HepG2 (cell line): ENCODE results near the gene SPAG9. TPM values are rescaled to one million over a fixed set of nuclear protein-coding genes. Genes with fewer than 3 reads are reported as not detected.
A peak's percentile ranks its signal among the peaks of the same experiment; 100 is the strongest.

Source experiments
- ATAC-seq: fragments of 200-7000 bp; cut with Tn5 transposase; 3 replicates; pipeline ENCODE4 v1.9.1; 2020; ENCODE audit warnings: mild to moderate bottlenecking, moderate library complexity
- BruUV-seq: library from RNA; stranded (reverse); fragments of 400-500 nt; replicated peaks from 2 replicates; lab custom pipeline; 2021; lab: Mats Ljungman, UMichigan
- CTCF ChIA-PET: fragments of 300-600 bp; formaldehyde crosslinking; extraction: SDS; loops from one replicate; lab custom pipeline; 2021; ENCODE audit warnings: low total read pairs, inconsistent platforms, low intra/inter-chr PET ratio; lab: Yijun Ruan, JAX
- POLR2A ChIA-PET: fragments of 350-600 bp; sonication (Branson Sonifier 250); formaldehyde crosslinking; loops from one replicate; lab custom pipeline; 2020; ENCODE audit warnings: antibody characterized with exemption, inconsistent platforms; lab: Yijun Ruan, JAX
- DNase-seq: peaks from one replicate; pipeline ENCODE4 v3.0.0-alpha.2; 2015; ENCODE audit warnings: low spot score
- FAIRE-seq: peaks from 3 replicates; lab custom pipeline; 2011; peaks lifted over from hg19 to GRCh38; lab: Jason Lieb, UNC
- H2AFZ ChIP-seq: one replicate; pipeline ENCODE4 v1.6.1; 2011; ENCODE audit warnings: low read length, inconsistent platforms
- H3K27ac ChIP-seq: fragments of 300-600 bp; 3 replicates; pipeline ENCODE4 v1.8.0; 2011; ENCODE audit warnings: mixed run types, mild to moderate bottlenecking, mixed read lengths, low read length, inconsistent platforms; ENCODE audit not compliant: insufficient read depth; ENCODE audit errors: extremely low read length
- H3K27me3 ChIP-seq, 2 experiments: fragments of 200-600 bp in 1 of 2; 2 replicates in 1 of 2; 3 replicates in 1 of 2; pipeline versions ENCODE4 v1.6.0 to v1.8.0; 2011; ENCODE audit warnings: low read length in 2 of 2, mild to moderate bottlenecking in 2 of 2, moderate library complexity in 2 of 2, inconsistent platforms in 1 of 2; ENCODE audit not compliant: insufficient read depth in 2 of 2, control insufficient read depth in 1 of 2
- H3K36me3 ChIP-seq, 2 experiments: fragments of 200-600 bp in 1 of 2; replicated peaks in 1 of 2; 2 replicates in 1 of 2; 3 replicates in 1 of 2; pipeline versions ENCODE4 v1.5.1 to v1.8.0; 2011; ENCODE audit warnings: low read length in 2 of 2, inconsistent platforms in 1 of 2; ENCODE audit not compliant: insufficient read depth in 2 of 2, control insufficient read depth in 1 of 2
- H3K4me1 ChIP-seq: 2 replicates; pipeline ENCODE4 v1.5.1; 2012; ENCODE audit warnings: low read length, inconsistent platforms; ENCODE audit not compliant: insufficient read depth
- H3K4me2 ChIP-seq: 2 replicates; pipeline ENCODE4 v1.6.0; 2011; ENCODE audit warnings: low read depth, low read length, inconsistent platforms
- H3K4me3 ChIP-seq, 3 experiments: fragments of 200-600 bp in 1 of 3; sonication (generic), shearing (Covaris generic) in 1 of 3; replicated peaks in 1 of 3; 2 replicates each; pipeline ENCODE4 v1.5.1; 2011 to 2016; ENCODE audit warnings: low read length in 3 of 3, inconsistent platforms in 2 of 3, low read depth in 2 of 3, mild to moderate bottlenecking in 2 of 3, control low read depth in 1 of 3, mixed read lengths in 1 of 3; ENCODE audit not compliant: insufficient read depth in 1 of 3
- H3K79me2 ChIP-seq: one replicate; pipeline ENCODE4 v1.6.1; 2011; ENCODE audit warnings: low read length, inconsistent platforms; ENCODE audit not compliant: insufficient read depth
- H3K9ac ChIP-seq: 2 replicates; pipeline ENCODE4 v1.6.0; 2011; ENCODE audit warnings: mild to moderate bottlenecking, low read depth, low read length, inconsistent platforms; ENCODE audit not compliant: insufficient read depth
- H3K9me3 ChIP-seq: 2 replicates; pipeline ENCODE4 v1.5.1; 2012; ENCODE audit warnings: mild to moderate bottlenecking, low read length
- H4K20me1 ChIP-seq: 2 replicates; pipeline ENCODE4 v1.6.0; 2011; ENCODE audit warnings: inconsistent platforms, mild to moderate bottlenecking, low read length, moderate library complexity; ENCODE audit not compliant: insufficient read depth
- ARID5B ChIP-seq: IDR thresholded peaks from 2 replicates; pipeline ENCODE4 v1.4.0; 2020; ENCODE audit warnings: mild to moderate bottlenecking, missing genetic modification reagents
- CEBPG ChIP-seq: IDR thresholded peaks from 2 replicates; pipeline ENCODE4 v1.6.1; 2016
- CENPBD1 ChIP-seq: sonication (generic); formaldehyde crosslinking; IDR thresholded peaks from 2 replicates; pipeline ENCODE4 v1.8.0; 2022; ENCODE audit warnings: missing genetic modification reagents, low read depth, mild to moderate bottlenecking, borderline replicate concordance
- HHEX ChIP-seq: IDR thresholded peaks from 2 replicates; pipeline ENCODE4 v1.6.1; 2016; ENCODE audit warnings: control low read depth
- HNF1B ChIP-seq: sonication (generic); formaldehyde crosslinking; IDR thresholded peaks from 2 replicates; pipeline ENCODE4 v1.5.1; 2020; ENCODE audit warnings: mild to moderate bottlenecking, moderate library complexity, missing genetic modification reagents
- NR2F2 ChIP-seq: IDR thresholded peaks from 2 replicates; pipeline ENCODE4 v1.6.1; 2012; ENCODE audit warnings: low read depth, inconsistent platforms, borderline replicate concordance
- NR2F6 ChIP-seq, 2 experiments: IDR thresholded peaks; 2 replicates each; pipeline ENCODE4 v1.6.1; 2016; ENCODE audit warnings: antibody characterized with exemption in 1 of 2, mild to moderate bottlenecking in 1 of 2
- TEAD3 ChIP-seq: optimal IDR thresholded peaks from 2 replicates; pipeline ENCODE3; 2016; ENCODE audit warnings: borderline replicate concordance
- THRA ChIP-seq: sonication (generic); formaldehyde crosslinking; IDR thresholded peaks from 2 replicates; pipeline ENCODE4 v1.4.0; 2020; ENCODE audit warnings: missing genetic modification reagents, borderline replicate concordance
- WGBS: methylation state at CpG from one replicate; pipeline ENCODE4 v1.1.6; 2017; ENCODE audit warnings: low lambda C conversion rate; 5-methylcytosine and 5-hydroxymethylcytosine counted together
- in situ Hi-C: cut with HindIII; loops from 2 replicates; pipeline ENCODE4 v1.10.0; 2017; ENCODE audit warnings: low pct_unique_long_range_greater_than_20kb; ENCODE audit not compliant: extremely low pct_ligation_motif_present
- intact Hi-C: fragments of 100-400 bp; cut with micrococcal nuclease; formaldehyde crosslinking; loops from one replicate; pipeline ENCODE4 v1.10.0; 2022; ENCODE audit not compliant: unreplicated experiment
- polyA plus RNA-seq, 8 experiments: library from polyadenylated mRNA; depleted of rRNA in 3 of 8; stranded (reverse) in 7 of 8; unstranded in 1 of 8; fragments of >200 nt; fragmentation: Illumina TruSeq in 4 of 8; extraction: Trizol in 4 of 8; gene quantifications; 2 replicates each; pipeline versions ENCODE4 v1.2.1 to v1.2.3, GENCODE V29; 2011 to 2016; ENCODE audit warnings: low read depth in 4 of 8, missing spikeins in 1 of 8, mixed read lengths in 1 of 8; ENCODE audit not compliant: insufficient read depth in 1 of 8
- total RNA-seq, 5 experiments: library from RNA; depleted of rRNA; stranded (reverse); fragments of >200 nt; fragmentation: Illumina TruSeq; extraction: Trizol; gene quantifications; 2 replicates each; pipeline ENCODE4 v1.2.3, GENCODE V29; 2016; ENCODE audit warnings: low read depth in 1 of 5
- TF ChIP-seq, protein P1 (sequence below): sonication (generic); formaldehyde crosslinking; IDR thresholded peaks from 2 replicates; pipeline ENCODE4 v1.5.0; 2020; ENCODE audit warnings: mild to moderate bottlenecking, missing genetic modification reagents
- TF ChIP-seq, protein P2 (sequence below): sonication (generic); formaldehyde crosslinking; IDR thresholded peaks from 2 replicates; pipeline ENCODE4 v1.5.0; 2020; ENCODE audit warnings: missing genetic modification reagents

The SPAG9 gene
- total and polyA plus RNA-seq, 2 of the 13 experiments (the other 11 are each of a cell fraction or from before 2014, with no cell fraction given), result 43.2 to 78.6 TPM

- H3K4me1 ChIP-seq, result peaks cover 56% of the 10 kb centered on the region
- ATAC-seq (peak; percentile 79), DNase-seq (peak; percentile 86), FAIRE-seq (no peak)
- ChIA-PET CTCF (no interaction called here), POLR2A (interaction anchor here (1.1 kb wide), 1 partner anchor 55 kb away, joined by 3 read pairs; the partner anchor contains the start of gene NME1)
- H3K79me2 ChIP-seq, result peaks cover 79% of the 10 kb centered on the region
- intact Hi-C loops (no loop called here), in situ Hi-C loops (no loop called here)
- peaks cover 3 to 8% of the 10 kb centered on the region in 2 experiments; a peak in 3 of 5 replicates for H3K36me3 ChIP-seq
- peak overlapping the region; percentile 39 for H3K27ac ChIP-seq
- peak overlapping the region; percentile 44 for H3K4me2 ChIP-seq
- no TSS peak for BruUV-seq
- no peaks in the 10 kb centered on the region for H3K27me3 ChIP-seq
- H3K9ac ChIP-seq, result no peak overlapping the region; the same call in 1 of the 2 replicates
- H3K9me3 ChIP-seq, result no peaks in the 10 kb centered on the region
- peaks cover 41% of the 10 kb centered on the region; the same call in 1 of the 2 replicates for H4K20me1 ChIP-seq
- H2AFZ ChIP-seq, result no peak overlapping the region
- WGBS, result 33% methylated on average over 4 of the region's 4 CpGs
- H3K4me3 ChIP-seq, result no peak overlapping the region
- TF ChIP-seq ARID5B (CRISPR knock-in tag), result peak; percentile 53
- peak; percentile 39; the same call in 1 of the 2 replicates for TF ChIP-seq NR2F6 (IDR thresholded peaks at IDR 0.05)
- peak; percentile 37; the same call in 1 of the 2 replicates for TF ChIP-seq NR2F6 (CRISPR knock-in tag; IDR thresholded peaks at IDR 0.05)
- TF ChIP-seq, protein P1, sequence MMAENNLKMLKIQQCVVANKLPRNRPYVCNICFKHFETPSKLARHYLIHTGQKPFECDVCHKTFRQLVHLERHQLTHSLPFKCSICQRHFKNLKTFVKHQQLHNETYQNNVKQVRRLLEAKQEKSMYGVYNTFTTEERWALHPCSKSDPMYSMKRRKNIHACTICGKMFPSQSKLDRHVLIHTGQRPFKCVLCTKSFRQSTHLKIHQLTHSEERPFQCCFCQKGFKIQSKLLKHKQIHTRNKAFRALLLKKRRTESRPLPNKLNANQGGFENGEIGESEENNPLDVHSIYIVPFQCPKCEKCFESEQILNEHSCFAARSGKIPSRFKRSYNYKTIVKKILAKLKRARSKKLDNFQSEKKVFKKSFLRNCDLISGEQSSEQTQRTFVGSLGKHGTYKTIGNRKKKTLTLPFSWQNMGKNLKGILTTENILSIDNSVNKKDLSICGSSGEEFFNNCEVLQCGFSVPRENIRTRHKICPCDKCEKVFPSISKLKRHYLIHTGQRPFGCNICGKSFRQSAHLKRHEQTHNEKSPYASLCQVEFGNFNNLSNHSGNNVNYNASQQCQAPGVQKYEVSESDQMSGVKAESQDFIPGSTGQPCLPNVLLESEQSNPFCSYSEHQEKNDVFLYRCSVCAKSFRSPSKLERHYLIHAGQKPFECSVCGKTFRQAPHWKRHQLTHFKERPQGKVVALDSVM (CRISPR knock-in tag), result peak; percentile 68
- TF ChIP-seq HHEX, result 0 out of 2 replicates have a peak, but pooled peaks have one; percentile 48
- no peak for TF ChIP-seq THRA
- TF ChIP-seq NR2F2, result peak; percentile 40
- TF ChIP-seq CEBPG (CRISPR knock-in tag), result peak; percentile 61
- 0 out of 2 replicates have a peak, but pooled peaks have one; percentile 29 for TF ChIP-seq CENPBD1 (CRISPR knock-in tag)
- TF ChIP-seq, protein P2, sequence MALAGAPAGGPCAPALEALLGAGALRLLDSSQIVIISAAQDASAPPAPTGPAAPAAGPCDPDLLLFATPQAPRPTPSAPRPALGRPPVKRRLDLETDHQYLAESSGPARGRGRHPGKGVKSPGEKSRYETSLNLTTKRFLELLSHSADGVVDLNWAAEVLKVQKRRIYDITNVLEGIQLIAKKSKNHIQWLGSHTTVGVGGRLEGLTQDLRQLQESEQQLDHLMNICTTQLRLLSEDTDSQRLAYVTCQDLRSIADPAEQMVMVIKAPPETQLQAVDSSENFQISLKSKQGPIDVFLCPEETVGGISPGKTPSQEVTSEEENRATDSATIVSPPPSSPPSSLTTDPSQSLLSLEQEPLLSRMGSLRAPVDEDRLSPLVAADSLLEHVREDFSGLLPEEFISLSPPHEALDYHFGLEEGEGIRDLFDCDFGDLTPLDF, result no peak
- TF ChIP-seq HNF1B (CRISPR knock-in tag), result 0 out of 2 replicates have a peak, but pooled peaks have one; percentile 43
- peak; percentile 84 for TF ChIP-seq TEAD3 (CRISPR knock-in tag)
Observed at GRCh38 chr17:51097708-51098446, 22.8 kb downstream of the SPAG9 start.
